GM21576 (cell line): Measurements from ENCODE around the gene NHLRC2.
"Not testable (repeated sequence)": the region's sequence is repeated elsewhere in the genome, so short reads cannot be mapped to it uniquely, and the experiment has no call there.

ENCODE experiments used
- ATAC-seq: cut with Tn5 transposase; IDR thresholded peaks from one replicate; pipeline ENCODE4 v1.9.1; 2021; ENCODE audit warnings: mild to moderate bottlenecking, moderate library complexity; ENCODE audit not compliant: unreplicated experiment

Gene NHLRC2

GRCh38 chr10:113937756-113938155, 83.3 kb downstream of the NHLRC2 start:
- ATAC-seq = no peak

GRCh38 chr10:113939212-113939860, 84.9 kb downstream of the NHLRC2 start:
- ATAC-seq = no peak

GRCh38 chr10:113941140-113941539, 86.7 kb downstream of the NHLRC2 start:
- ATAC-seq = no peak

GRCh38 chr10:113943196-113943595, 88.7 kb downstream of the NHLRC2 start:
- ATAC-seq = not testable (repeated sequence)

- no peak for ATAC-seq
Measured at GRCh38 chr10:113945075-113945686, 90.7 kb downstream of the NHLRC2 start.

GRCh38 chr10:113945687-113946085, 91.2 kb downstream of the NHLRC2 start:
- ATAC-seq = no peak

GRCh38 chr10:113947184-113948041, 93.0 kb downstream of the NHLRC2 start:
- no peak for ATAC-seq

- no peak for ATAC-seq
Measured at GRCh38 chr10:113948048-113948447, 93.6 kb downstream of the NHLRC2 start.

GRCh38 chr10:113950268-113950667, 95.8 kb downstream of the NHLRC2 start:
- no peak for ATAC-seq

- ATAC-seq = no peak
Measured at GRCh38 chr10:113953505-113954272, 99.2 kb downstream of the NHLRC2 start.

- ATAC-seq = no peak
Measured at GRCh38 chr10:113954409-113954808, 99.9 kb downstream of the NHLRC2 start.

- no peak for ATAC-seq
Measured at GRCh38 chr10:113957013-113957412, 102.6 kb downstream of the NHLRC2 start.

GRCh38 chr10:113958631-113959382, 104.3 kb downstream of the NHLRC2 start:
- no peak for ATAC-seq

- ATAC-seq = peak; percentile 61
Measured at GRCh38 chr10:113959383-113959760, 104.9 kb downstream of the NHLRC2 start.

- ATAC-seq = peak; percentile 37
Measured at GRCh38 chr10:113960617-113961181, 106.2 kb downstream of the NHLRC2 start.

- ATAC-seq = peak; percentile 65
Measured at GRCh38 chr10:113961182-113962031, 106.9 kb downstream of the NHLRC2 start.

GRCh38 chr10:113965077-113965476, 110.6 kb downstream of the NHLRC2 start:
- ATAC-seq = no peak

- no peak for ATAC-seq
Measured at GRCh38 chr10:113965683-113966082, 111.2 kb downstream of the NHLRC2 start.
